COR-L47 (cell line): ENCODE data around the gene TSPAN9.

ENCODE experiments used
- DNase-seq: peaks from one replicate; lab custom pipeline; 2025; lab: John Stamatoyannopoulos, UW

TSPAN9 gene

DNA sequence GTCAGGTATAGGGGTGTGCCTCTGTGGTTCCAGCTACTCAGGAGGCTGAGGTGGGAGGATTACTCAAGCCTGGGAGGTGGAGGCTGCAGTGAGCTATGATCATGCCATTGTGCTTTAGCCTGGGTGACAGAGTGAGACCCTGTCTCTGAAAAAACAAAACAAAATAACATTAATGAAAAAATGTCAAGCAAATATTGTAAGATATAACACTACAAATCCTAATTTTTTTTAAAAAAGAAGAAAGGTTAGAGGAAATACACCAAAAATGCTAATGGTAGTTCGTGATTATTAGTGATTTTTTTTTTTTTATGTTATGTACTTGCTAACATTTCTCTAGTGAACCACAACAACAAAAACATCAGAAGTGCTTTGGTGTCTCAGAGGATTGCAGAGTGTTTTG lies 47.7 kb downstream of the TSPAN9 start:
- DNase-seq: no peak

DNA sequence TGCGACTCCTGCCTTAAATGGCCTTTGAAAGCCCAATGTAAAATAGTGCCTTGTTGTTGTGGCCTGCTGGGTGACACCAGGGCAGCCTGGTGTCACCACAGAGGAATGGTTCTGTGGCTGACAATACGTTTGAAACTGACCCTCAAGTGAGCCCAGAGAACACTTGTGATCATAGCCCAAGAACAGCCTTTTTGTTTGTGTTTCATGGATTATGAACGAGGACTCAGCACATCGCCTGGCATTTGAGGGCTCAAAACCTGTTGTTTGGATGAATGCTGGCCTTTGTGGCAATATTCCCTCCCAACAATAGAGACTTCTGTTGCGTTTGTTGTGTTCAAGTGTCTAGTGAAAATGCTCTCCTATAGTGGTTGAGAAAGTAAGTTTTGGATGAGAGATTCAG lies 48.5 kb downstream of the TSPAN9 start:
- DNase-seq: no peak

DNA sequence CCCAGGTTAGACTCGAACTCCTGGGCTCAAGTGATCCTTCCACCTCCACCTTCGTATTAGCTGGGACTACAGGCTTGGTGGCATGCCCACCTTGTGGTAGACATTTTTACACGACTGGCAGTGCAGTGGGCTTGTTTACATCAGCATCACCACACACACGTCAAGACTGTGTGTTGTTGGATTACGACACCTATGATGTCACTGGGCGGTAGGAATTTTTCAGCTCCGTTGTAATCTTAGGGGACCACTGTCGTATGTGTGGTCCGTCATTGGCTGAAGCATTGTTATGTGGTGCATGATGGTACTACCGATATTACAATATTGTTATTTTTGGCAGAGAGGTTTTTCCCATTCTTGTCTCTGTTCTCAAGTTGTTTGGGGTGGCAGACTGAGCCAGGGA lies 50.7 kb downstream of the TSPAN9 start:
- DNase-seq: no peak

DNA sequence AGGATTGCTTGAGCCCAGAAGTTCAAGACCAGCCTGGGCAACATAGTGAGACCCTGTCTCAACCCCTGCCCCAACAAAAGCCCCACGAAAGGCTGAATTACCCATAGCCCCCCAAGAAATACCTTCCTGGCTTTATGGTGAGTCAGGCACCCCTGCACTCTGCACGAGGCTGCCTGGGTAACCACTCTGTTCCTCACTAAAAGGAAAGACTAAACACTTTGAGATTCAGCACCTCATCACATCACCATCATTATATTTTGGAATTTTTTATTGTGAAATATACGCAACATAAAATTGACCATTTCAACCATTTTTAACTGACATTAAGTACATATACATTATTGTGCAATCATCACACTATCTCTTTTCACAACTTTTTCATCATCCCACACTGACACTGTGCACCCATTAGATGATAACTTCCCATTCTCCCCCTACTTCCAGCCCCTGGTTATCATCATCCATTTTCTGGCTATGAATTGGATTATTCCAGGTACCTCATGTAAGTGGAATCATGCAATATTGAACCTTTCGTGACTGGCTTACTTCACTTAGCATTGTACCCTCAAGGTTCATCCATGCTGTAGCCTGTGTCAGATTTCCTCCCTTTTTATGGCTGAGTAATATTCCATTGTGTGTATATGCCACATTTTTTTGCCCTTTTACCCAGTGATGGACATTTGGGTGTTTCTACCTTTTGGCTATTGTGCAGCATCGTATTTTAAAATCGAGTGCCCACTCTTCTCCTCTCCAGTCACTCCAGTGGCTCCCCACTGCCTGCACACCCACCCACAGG lies 51.5 kb downstream of the TSPAN9 start:
- DNase-seq: no peak

DNA sequence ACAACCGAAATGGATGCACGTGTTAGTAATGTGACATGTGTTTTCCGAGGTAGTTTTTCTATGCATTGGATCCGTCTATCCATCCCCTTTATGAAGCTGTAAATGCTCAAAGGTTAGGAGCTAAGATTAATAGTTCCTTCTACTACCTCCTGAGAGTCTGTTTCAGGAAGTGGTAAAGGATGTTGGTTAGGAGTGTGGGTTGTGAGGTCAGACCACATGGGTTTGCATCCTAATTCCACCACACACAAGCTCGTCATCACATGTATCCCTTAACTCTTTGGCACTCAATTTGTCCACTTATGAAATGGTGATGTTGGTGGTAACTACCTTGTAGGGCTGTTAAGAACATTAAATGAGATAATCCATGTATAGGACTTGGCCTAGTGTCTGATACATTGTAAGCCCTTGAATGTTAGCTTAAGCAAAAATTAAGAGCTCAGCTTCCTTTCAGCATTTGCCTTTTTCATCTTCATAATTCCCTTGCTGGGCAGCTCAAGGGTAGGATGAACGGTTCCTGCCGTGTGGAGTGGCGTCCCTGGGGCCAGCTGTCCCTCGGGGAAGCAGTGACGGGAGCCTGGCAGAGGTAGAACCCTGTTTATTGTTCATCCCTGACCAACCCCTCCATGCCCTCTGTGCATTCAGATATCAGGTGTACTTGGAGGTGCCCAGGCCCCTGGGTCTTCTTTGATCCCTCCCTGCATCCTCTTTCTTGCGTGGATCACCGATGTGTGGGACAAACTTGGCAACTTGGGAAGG lies 52.3 kb downstream of the TSPAN9 start:
- no peak for DNase-seq

DNA sequence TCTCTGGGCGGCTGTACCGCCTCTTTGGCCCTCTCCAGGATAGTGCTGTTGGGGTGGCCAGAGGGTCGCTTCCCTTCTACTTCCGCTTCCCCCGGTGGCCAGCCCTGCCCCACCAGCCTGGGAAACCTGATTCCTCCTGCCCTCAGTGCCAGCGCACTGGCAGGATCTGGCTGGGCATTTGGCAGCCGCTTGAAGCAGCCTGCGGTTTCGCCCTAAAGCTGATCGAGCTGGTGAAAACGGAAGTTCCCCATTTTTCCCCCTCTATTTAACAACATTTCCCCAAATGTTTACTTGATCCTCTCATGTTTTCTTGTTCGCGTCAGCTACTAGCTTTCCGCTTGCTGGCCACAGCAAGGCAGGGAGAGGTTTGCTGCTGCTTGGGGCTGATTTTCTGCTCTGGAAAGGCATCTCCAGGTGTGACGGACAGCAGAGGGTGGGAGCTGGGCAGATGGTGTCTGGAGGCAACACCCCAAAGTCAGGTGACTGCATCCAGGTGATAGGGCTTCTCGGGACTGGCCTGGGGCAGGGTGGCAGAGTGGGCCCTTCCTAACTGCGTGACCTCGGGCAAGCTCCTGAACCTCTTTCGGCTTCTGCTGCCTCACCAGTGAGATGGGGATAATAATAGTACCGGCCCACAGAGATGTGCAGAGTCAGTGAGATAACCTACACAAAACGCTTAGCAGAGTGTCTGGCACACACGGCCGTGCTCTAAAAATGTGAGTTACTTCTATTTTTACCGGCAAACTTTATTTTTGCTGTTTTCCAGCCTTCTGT lies 53.1 kb downstream of the TSPAN9 start:
- DNase-seq: no peak

DNA sequence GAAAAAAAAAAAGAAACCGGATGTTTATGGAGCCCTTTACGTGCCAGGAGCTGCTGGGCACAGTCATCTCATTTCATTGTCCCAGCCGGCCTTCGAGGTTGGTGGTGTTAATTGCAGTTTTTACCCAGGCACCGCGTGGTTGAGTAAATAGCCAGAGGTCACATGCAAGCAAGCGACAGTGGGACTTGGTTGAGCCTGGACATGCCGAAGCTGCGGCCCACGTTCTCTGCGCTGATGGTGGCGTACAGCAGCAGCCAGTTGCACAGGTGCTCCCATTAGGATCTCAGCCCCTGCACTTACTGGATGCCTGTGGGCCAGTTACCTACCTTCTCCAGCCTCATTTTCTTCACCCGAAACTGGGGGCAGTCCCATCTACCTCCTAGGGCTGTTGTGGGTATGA lies 54.0 kb downstream of the TSPAN9 start:
- no peak for DNase-seq

DNA sequence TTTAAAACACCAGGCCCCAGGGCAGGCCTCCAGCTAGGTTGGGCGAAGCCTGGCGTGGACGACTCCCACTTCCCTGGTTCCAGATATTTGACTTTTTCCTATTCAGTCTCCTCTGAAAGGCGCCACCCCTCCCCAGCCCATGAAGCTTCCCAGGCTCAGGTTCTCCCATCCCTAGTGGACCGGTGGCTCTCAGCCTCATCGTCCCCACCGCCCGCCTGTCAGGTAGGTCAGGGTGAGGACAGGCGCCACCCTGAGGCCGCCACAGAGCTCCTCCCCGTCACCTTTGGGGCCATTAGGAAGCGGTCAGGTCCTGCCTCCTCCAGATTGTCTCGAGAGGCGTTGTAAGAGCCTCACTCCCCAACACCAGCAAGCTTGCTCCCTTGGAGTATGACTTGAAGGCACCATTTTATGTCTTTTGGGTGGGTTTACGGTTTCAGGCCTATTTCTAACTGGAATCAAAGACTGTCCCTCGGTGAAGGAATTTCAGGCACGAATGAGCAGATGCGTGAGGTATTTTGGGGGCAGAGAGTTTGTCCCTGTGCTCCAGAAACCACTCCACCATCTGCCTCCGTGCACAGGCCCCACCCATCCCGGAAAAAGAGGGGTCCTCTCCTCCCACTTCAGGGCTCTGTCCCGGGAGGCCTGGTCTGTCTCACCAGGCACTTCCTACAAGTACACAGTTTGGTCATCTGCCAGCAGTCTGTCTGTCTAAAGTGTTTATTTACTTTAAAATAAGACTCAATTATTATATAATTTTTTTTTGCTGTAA lies 55.6 kb downstream of the TSPAN9 start:
- DNase-seq: no peak

DNA sequence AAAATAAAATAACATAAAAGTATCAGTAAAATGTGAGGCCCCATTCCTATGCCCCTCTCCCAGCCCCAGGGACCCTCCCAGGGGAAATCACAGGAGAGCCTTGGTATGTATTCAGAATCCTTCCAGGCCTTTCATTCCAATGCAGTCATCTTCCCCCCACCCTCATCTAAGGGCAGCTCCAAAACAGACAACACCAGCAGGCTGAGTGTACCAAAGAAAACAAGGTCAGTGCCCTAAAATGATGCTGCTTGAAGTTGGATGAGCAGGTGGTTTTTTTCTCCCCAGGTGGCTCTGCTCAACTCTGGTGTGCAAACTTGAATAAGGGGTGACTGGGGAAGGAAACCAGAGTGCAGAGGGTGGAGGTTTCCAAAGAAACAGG lies 56.2 kb downstream of the TSPAN9 start:
- no peak for DNase-seq

DNA sequence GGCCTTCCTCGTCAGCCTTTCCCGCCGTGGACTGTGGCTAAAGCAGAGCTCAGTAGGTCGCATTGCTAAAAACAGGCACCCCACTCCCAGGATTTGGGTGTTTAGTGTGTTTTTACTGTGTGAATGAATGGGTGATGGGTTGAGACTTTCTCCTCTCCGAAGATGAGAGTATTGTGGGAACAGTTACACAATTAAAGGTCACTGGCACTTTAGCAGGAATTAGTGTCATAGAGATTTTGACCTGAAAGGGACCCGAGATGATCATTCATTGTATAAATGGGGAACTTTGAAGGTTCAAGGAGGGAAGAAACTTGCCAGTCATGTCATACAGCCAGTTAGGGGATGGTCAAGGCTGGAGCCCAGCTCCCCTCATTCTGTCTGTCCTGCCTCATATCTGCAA lies 56.9 kb downstream of the TSPAN9 start:
- DNase-seq: no peak

DNA sequence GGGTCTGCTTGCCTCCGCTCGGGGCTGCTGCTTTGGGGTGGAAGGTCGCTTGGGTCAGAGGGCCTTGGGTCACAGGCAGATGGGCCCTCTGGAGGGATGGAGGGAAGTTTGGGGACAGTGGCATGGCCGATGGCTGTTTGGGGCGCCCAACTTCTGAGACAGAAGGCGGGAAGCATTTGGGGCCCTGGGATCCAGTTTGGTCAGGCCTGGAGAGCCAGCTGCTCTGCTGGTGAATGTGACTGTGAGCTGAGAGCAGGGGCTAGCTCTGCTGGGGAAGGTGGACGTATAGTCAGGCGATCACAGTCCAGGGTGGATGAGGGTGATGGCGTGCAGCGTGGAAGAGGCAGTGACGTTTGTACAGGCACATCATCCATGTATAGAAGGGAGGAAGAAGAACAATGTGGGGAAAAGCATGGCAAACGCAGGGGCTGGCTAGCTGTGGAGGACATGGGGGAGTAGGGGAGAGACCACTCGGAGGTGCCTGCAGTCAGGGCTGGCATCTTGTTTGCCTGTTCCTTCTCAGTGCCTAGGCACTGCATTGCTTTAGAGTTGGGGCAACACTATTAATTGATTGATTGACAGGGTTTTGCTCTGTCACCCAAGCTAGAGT lies 57.5 kb downstream of the TSPAN9 start:
- no peak for DNase-seq

DNA sequence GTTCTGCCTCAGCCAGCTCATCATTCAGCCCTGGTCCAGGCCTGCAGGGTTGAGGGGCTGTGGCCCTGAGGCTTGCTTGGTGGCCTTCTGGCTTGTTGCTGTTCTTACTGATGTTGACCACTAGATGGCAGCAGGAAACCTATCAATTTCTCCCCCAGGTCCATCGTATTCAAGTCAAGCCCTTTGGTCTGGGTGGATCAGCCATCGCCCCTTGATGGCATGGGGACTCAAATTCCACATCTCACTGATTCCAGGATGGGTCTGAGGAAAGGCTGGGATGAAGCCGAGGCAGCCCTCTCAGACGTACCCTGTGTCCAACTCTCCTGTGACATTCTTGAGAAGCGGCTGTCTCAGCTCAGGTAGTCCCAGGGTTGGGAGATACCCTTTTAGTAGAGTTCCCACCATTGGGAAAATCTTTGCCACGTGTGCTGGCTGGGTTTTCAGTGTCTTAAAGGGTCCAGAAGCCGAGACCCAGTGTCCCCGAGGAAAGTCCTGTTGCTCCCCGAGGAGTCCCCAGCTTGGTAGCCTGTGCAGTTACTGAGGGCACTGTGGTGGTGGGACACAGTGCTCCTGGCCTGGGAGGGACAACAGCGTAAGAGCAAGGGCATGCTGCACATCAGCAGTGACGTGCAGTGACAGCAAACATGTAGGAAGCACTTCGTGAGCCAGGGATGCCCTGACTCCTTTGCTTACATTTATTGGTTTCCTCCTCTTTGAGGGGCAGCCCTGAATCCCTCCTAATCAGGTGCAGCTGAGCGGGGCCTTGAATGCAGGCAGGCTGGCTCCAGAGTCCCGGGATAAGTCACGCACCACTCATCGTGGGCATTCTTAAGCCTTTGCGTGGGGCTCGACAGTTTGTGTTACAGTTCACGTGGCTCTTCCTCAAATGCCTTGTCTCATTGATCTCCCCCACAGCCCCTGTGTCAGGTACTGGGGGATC lies 58.6 kb downstream of the TSPAN9 start:
- DNase-seq: peak; percentile 36

DNA sequence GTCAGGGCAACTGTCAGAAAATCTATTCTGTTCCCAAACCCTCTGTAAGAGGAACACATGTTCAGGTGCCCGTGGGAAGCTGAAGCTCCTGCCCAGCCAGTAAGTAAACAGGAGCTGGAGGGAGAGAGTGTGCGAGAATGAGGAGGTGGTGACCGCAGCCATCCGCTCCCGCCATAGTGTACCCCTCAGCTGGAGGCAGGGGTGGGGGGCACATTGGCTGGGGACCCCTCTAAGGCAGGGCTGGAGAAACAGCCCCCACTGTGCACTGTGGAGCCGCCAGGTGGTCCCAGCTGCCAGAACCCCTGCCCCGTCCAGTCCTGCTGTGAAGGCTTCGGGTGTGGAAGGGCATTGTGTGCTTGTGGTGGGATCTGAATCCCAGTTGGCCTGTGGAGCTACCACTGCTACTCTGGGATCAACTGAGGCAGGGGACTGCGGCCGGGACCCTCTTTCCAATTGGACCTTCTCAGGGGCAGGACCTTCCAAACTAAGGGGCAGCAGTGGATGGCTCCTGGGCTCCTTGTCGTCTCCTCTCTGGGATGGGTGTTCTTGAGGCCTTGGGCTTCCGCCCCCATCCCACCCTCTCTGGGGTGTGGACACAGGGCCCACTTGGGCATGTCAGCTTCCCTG lies 59.6 kb downstream of the TSPAN9 start:
- no peak for DNase-seq

DNA sequence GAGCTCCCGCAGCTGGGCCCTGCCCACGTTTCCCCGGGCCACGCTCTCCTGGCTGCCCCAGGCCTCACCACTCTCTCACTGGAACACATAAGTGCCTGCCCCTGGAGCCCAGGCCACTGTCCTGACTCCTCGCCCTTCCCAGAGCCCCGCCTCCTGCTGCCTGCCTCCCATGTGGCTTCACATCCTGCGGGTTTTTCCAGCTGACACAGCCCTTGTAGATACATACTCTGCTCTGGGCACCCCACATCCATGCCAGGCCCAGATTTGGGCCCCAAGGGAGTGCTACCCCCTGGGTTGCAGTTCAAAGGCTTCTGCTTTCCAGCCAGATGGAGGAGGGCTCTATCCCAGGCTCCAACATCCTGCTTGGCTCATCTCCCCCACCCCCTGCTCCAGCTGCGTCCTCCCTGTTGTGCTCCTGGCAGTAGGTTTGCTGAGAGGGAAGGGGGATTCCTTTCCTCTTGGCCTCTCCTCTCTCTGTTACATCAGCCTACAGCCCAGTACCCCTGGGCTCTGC lies 60.1 kb downstream of the TSPAN9 start:
- DNase-seq: no peak

DNA sequence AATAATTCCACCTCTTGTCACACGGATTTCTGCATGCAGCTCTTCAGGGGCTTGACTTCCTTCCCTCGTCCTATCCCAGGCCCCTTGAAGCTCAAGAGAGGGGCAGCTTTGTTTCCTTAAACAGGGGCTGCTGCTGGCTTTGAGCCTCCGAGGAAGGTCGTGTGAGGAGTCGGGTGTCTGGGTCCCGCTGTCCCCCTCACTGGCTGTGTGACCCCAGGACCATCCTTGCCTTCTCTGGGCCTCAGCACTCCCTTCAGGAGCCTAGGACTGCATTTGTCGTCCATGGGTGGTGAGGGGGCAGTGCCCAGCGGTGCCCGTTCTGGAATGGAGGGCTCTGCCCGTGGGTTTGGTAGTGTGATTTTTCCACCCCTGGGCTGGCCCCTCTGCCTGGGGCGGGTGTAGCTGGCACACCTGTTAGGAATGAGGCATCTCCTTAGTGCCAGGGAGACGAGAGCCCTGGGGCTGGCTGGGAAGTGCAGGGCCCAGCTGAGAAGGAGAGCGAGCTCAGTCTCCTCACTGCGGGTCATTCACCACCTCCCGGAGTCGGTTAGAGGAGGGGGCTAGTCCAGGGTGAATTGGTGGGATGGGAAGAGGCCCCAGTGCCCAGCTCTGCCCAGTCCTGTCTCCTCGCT lies 60.8 kb downstream of the TSPAN9 start:
- no peak for DNase-seq

DNA sequence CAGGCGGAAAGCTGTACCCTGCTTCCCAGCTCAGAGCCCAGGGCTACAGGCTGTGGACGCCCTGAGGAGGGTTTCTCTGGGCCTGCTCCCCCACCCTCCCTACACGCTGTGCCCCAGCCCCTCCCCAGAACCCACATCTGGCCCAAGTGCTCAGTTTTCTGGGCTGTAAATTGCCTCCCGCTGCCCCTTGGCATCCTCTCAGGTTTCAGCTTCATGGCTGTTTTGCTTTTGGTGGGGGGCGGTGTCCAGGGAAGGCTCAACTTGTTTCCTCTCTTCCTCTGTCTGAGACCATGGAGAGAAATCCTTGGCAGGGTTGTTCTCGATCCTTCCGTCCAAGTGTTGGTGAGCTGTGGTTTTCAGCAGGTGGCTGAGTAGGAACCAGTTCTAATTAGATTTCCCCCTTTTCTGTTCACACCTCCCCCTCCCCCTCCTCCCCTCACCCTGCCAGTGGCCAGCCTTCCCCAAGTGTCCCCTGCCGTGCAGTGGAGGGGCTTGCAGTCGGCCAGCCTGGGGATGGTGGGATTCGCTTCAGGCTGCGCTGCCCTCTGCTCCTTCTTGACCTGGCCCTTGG lies 61.8 kb downstream of the TSPAN9 start:
- no peak for DNase-seq

DNA sequence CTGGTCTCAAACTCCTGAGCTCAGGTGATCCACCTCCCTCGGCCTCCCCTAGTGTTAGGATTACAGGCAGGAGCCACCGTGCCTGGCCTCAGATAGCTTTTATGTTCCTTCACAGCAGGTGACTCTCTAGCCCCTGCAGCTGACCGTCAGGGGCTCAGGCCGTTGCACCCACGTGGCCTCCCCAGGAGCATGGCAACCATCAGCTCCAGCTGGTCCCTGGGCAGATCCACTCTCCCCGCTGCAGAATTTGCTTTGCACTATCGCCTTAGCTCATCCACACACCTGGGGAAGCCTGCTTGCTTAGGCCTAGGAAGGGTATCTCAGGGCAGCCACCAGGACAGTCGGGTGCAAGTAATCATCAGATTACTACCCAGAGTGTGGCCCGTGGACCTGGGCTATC lies 62.6 kb downstream of the TSPAN9 start:
- DNase-seq: no peak

DNA sequence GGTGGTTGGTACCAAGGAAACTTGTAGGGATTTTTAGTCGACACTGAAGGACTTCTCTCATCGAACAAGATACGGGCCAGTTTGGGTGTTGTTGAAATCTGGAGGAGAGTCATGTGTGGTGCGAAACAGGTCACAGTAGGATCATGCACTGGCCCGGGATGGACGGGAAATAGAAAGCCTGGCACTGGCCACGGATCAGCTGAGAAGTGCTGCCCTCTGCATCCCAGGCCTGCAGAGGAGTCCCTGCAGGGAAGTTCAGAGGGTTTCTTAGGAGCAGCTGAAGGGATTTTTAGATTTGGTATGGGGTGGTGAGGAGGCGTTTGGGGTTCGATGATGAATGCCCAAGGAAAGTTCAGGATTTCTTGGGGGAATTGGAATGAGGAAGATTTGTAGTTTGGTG lies 63.1 kb downstream of the TSPAN9 start:
- DNase-seq: no peak
